HG02623 (cell line): Measurements from ENCODE around the gene GLTPD2.

Experiments used
- ATAC-seq: cut with Tn5 transposase; IDR thresholded peaks from one replicate; pipeline ENCODE4 v1.9.1; 2021; ENCODE audit warnings: moderate library complexity; ENCODE audit not compliant: unreplicated experiment

Gene GLTPD2

DNA sequence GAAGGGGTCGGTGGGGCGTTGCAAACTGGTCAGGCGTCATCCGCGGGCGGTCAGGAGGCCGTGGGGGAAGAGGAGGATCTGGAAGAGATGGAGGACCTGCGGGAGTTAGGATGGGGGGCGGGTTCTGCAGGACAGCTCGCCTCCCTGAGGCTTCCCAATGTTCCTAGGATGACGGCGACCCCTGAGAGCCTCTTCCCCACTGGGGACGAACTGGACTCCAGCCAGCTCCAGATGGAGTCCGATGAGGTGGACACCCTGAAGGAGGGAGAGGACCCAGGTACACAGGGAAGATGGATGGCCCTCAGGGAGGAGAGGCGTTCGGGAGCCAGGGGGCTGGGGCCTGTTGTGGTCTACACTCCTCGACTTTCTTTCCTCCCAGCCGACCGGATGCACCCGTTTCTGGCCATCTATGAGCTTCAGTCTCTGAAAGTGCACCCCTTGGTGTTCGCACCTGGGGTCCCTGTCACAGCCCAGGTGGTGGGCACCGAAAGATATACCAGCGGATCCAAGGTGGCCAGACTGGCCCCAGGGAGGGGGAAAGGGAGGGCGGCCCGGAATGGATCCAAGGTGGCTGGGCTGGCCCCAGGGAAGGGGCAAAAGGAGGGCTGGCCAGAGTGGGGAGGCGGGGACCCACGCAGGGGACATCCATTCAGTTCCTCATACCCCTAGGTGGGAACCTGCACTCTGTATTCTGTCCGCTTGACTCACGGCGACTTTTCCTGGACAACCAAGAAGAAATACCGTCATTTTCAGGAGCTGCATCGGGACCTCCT lies 19.0 kb downstream of the GLTPD2 start:
- no peak for ATAC-seq

DNA sequence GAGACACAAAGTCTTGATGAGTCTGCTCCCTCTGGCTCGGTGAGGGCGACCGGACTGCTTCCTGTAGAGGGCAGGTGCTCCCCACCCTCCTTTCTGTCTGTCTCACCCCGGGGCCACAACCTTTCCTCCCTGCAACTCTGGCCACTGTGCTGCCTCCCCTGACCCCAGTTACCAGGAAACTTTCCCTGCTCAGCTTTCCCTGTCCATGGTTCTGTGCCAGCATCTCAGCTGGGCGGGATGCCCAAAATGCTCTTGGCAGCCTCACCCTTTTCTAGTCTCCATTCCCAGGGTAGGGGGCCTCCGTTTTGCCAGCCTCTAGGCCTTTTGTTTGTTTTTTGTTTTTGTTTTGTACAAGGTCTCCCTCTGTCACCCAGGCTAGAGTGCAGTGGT lies 19.6 kb downstream of the GLTPD2 start:
- no peak for ATAC-seq

- ATAC-seq, result no peak
These were observed 22.0 kb downstream of the GLTPD2 start for GRCh38 chr17:4810696-4811290.

DNA sequence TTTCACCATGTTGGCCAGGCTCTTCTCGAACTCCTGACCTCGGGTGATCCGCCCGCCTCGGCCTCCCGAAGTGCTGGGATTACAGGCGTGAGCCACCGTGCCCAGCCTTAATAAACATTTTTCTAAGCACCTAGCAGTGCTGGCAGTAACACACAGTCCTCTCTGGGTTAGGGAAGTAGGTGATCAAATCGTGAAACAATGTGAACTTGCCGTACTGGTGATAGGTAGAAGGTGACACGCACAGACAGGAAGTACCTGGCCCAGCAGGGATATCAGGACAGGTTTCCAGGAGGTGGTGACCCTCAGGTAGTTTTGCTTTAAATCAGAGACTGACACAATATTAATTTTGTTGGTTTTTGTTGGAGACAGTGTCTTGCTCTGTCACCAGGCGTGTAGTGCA lies 22.7 kb downstream of the GLTPD2 start:
- no peak for ATAC-seq

- ATAC-seq, result no peak
These were observed 23.9 kb downstream of the GLTPD2 start for GRCh38 chr17:4812690-4813089.

- no peak for ATAC-seq
These were observed 26.4 kb downstream of the GLTPD2 start for GRCh38 chr17:4815043-4815675.

- ATAC-seq, result no peak
These were observed 28.1 kb downstream of the GLTPD2 start for GRCh38 chr17:4816826-4817225.

GRCh38 chr17:4818276-4818675 lies 29.5 kb downstream of the GLTPD2 start:
- ATAC-seq, result no peak

- ATAC-seq, result no peak
These were observed 34.1 kb downstream of the GLTPD2 start for GRCh38 chr17:4822835-4823234.

- ATAC-seq, result no peak
These were observed 34.8 kb downstream of the GLTPD2 start for GRCh38 chr17:4823373-4824089.

DNA sequence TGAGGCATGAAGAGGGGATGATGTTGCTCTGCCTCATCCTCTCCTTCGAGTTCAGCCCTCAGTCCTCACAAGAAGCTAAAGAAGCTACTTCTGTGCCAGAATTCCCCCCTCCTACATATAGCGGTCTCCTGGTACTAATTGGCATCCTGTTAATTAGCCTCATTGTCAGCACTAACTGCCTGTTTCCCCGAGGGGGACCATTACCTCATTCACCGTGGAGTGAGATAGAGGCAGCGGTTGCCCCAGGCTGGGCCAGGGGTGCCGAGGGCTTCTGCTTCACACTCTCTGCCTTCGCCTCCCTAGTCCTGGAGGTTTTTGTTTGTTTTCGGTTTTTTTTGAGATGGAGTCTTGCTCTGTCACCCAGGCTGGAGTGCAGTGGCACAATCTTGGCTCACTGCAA lies 38.6 kb downstream of the GLTPD2 start:
- ATAC-seq, result no peak

- peak; percentile 18 for ATAC-seq
These were observed 44.0 kb downstream of the GLTPD2 start for GRCh38 chr17:4832829-4833177.

DNA sequence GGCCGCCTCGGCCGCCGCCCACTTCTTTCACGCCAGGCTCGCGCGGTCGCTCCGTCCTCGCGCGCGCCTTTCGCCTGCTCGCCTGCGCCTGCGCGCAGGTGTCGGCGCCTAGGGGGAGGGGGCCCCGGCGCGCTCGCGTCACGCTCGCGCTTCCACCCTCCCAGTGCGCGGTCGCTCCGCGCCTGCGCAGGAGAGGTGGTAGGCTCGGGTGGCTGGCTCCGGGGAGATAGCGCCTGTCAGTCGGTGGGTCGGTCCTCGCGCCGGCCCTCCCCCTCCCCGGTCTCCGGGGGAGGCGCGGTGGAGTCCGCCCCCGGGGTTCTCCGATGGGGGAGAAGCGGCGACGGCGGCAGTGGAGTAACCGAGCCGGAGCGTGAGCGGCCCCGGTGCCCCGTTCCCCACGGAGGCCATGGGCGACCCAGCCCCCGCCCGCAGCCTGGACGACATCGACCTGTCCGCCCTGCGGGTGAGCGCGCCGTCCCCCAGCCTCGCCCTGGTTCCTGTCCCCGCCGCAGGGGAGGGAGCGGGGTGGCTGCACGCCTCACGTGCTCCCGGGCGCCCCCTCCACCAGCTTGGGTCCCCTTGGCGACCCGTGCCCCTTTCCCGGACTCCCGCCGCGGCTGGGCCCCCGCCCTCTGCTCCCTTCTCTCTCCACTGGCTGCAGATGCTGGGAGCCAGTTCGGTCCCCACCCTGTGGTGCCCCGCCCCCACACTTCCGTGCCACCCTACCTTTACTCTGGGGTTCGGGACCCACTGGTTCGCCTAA lies 44.6 kb downstream of the GLTPD2 start, which contains the start of gene MINK1:
Gene MINK1, plus strand, starts transcription at position 163 of the 763 bp plus-strand sequence. Its CDS starts 244 bp downstream, at position 407.
- ATAC-seq, result peak; percentile 81

GRCh38 chr17:4833941-4834680 lies 45.3 kb downstream of the GLTPD2 start:
- no peak for ATAC-seq

DNA sequence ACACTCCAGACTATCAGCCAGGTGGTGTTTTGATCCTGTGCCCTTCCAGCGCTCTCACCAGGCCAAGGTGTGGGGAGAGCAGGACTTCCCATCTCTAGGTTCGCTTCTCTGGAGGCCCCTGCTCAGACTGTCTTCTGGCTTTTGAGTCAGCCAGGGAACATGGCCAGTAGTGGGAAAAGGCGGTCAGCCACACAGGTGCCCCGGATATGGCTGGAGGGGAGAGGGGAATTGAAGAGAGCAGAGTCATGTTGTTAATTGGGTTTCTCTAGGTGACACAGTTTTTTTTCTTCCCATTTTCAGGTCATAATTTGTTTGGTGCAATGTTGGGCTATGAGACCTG lies 45.9 kb downstream of the GLTPD2 start:
- ATAC-seq, result no peak

- ATAC-seq, result no peak
These were observed 47.5 kb downstream of the GLTPD2 start for GRCh38 chr17:4836221-4836620.

- ATAC-seq, result no peak
These were observed 48.9 kb downstream of the GLTPD2 start for GRCh38 chr17:4837471-4838308.

DNA sequence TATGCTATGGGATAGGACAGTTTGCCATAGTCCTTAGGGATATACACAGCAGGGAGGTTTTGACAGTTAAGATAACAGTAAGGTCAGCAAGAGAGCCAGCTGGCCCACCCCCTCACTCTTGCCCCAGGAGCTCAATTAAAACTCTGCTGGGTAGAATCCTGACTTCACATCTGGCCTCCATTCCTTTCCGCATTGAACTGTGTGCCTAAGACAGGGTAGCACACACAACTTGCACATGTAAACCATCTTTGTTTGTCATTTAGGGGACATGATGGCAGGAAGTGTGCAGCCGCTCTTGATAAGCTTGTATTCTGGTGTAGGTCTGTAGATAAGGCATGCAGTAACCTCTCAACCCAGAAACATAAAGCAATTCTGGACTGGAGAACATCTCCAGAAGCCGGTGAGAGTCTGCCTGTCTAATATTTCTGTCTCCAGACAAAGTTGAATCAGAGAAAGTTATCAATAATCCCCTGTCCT lies 49.6 kb downstream of the GLTPD2 start:
- no peak for ATAC-seq

DNA sequence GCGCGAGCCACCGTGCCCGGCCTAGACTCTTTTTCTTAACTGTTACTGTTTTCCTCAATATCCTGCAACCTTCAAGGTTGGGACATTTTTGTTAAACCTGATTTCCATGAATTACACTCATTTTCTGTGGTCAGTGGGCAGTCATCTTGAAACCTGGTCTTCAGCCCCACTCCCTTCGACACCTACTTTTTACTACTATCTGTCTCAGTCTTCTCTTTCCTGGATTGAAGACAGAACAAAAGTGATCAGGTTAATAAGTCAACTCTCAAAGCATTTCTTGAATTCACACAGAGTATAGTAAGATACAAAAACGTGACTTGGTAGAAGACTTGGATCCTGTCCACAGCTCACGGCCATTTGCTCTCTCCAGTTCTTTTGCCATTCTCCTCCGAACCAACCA lies 50.5 kb downstream of the GLTPD2 start:
- no peak for ATAC-seq
